ENCODE measurements around the gene BCDIN3D.

DNA sequence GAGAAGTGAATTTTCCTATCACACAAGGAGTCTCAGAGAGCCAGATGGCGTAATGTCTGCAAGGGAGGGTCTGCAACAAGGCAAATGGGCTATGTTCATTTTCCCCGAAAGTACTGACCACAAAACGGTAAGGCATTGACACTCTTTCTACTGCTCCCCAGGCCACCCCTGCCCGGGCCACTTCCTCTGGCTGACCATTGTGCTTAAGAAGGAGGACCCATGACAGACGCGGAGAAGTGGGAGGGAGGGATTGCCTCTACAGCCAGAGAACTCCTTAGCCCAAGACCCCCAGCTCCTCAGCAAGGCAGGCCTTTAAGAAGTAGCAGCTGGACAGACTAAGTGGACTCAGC lies 15.9 kb downstream of the BCDIN3D start:
- no peak for TF ChIP-seq CTCF (conservative IDR thresholded peaks at IDR 0.05)
- no peak for TF ChIP-seq ZFX (IDR thresholded peaks at IDR 0.05)

Measured in C4-2B (cell line).